T-helper 1 cell treated with Interleukin-12 subunit alpha and Interleukin-12 subunit beta and Interleukin-4 antibody, amounts not matched to agents 30 μg/mL and 1 μg/mL, for 36 hours (primary cell): ENCODE measurements around the gene SLC25A13.
"Not testable (repeated sequence)": the region's sequence is repeated elsewhere in the genome, so short reads cannot be mapped to it uniquely, and the experiment has no call there.

ENCODE experiments used
- H3K27ac Mint-ChIP-seq: one replicate; pipeline ENCODE4 v1.8.0; 2021; ENCODE audit warnings: mild to moderate bottlenecking, mixed read lengths
- H3K27me3 Mint-ChIP-seq: one replicate; pipeline ENCODE4 v1.8.0; 2021; ENCODE audit warnings: low read depth, mixed read lengths
- H3K36me3 Mint-ChIP-seq: one replicate; pipeline ENCODE4 v1.8.0; 2021; ENCODE audit warnings: low read depth, mixed read lengths
- H3K4me1 Mint-ChIP-seq: one replicate; pipeline ENCODE4 v1.8.0; 2021; ENCODE audit warnings: low read depth, mixed read lengths
- H3K4me3 Mint-ChIP-seq: one replicate; pipeline ENCODE4 v1.8.0; 2021; ENCODE audit warnings: mild to moderate bottlenecking, moderate library complexity, mixed read lengths
- H3K9me3 Mint-ChIP-seq: one replicate; pipeline ENCODE4 v1.8.0; 2021; ENCODE audit warnings: mixed read lengths

SLC25A13 gene

DNA sequence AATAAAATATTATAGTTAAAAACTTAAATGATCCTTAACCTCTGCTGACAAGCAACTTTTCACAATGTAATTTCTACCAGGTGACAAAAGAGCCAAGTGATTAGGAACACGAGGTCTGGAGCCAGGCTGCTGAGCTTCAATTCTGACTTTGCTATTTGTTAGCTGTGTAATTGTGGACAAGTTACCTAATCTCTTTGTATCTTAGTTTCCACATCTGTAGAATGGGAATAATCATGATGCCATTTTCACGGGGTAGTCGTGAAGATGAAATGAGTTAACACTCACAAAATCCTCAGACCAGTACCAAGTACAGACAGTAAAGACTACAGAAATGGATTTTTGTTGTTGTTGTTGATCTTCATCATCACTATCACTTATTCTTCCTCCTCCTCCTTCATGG lies 144.5 kb downstream of the SLC25A13 start:
- Mint-ChIP-seq H3K9me3 (no peaks in the 10 kb centered on the region), H3K27me3 (no peaks in the 10 kb centered on the region), H3K36me3 (peaks cover 2% of the 10 kb centered on the region), H3K4me1 (no peaks in the 10 kb centered on the region), H3K27ac (no peak overlapping the region), H3K4me3 (no peak overlapping the region)

DNA sequence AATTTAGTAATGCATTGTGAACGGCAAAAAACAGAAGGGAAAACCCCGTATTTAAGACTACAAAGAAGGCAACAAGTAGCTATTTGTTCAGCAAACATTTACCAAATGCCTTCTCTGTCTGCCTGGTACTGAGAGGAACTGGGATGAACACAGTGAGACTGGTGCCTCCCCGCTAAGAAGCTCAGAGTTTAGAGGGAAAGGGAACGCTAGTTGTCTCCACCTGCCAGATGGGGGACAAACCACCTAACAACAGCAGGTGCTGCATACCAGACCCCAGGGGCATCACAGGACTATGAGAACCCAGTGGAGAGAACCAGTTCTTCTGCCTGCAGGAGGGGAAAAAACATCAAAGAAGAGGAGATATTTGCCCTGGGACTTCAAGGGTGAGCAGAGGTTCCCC lies 147.1 kb downstream of the SLC25A13 start:
- no peak overlapping the region for H3K27ac Mint-ChIP-seq
- H3K9me3 Mint-ChIP-seq: no peaks in the 10 kb centered on the region
- no peaks in the 10 kb centered on the region for H3K27me3 Mint-ChIP-seq
- no peaks in the 10 kb centered on the region for H3K4me1 Mint-ChIP-seq
- H3K36me3 Mint-ChIP-seq: peaks cover 2% of the 10 kb centered on the region
- H3K4me3 Mint-ChIP-seq: no peak overlapping the region

GRCh38 chr7:96173781-96174180 lies 148.1 kb downstream of the SLC25A13 start:
- Mint-ChIP-seq H3K4me3 (no peak overlapping the region), H3K36me3 (peaks cover 2% of the 10 kb centered on the region), H3K4me1 (no peaks in the 10 kb centered on the region), H3K9me3 (no peaks in the 10 kb centered on the region), H3K27me3 (no peaks in the 10 kb centered on the region), H3K27ac (no peak overlapping the region)

DNA sequence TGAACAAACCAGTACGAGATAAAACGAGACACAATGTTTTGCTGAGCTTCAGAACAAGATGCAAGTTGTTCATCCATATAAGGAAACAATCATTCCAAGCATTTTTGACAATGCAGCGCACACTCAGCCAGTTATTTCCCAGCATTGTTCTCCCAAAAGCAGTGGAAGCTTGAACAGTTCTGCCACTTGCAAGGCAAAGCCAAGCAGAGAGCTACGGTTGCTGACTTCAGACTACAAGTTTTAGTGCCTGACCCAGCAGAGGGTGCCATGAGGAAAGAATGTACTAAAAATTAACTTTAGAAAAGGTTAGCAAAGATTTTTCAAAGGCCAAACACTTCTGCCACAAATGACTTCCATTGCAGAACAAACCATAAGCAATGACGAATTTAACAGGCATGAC lies 152.5 kb downstream of the SLC25A13 start:
- H3K27ac Mint-ChIP-seq: no peak overlapping the region
- H3K27me3 Mint-ChIP-seq: no peaks in the 10 kb centered on the region
- peaks cover 5% of the 10 kb centered on the region for H3K36me3 Mint-ChIP-seq
- no peaks in the 10 kb centered on the region for H3K9me3 Mint-ChIP-seq
- H3K4me3 Mint-ChIP-seq: no peak overlapping the region
- H3K4me1 Mint-ChIP-seq: no peaks in the 10 kb centered on the region

GRCh38 chr7:96167424-96167823 lies 154.5 kb downstream of the SLC25A13 start:
- Mint-ChIP-seq H3K9me3 (no peaks in the 10 kb centered on the region), H3K36me3 (peaks cover 5% of the 10 kb centered on the region), H3K27me3 (no peaks in the 10 kb centered on the region), H3K4me1 (no peaks in the 10 kb centered on the region), H3K27ac (no peak overlapping the region), H3K4me3 (no peak overlapping the region)

DNA sequence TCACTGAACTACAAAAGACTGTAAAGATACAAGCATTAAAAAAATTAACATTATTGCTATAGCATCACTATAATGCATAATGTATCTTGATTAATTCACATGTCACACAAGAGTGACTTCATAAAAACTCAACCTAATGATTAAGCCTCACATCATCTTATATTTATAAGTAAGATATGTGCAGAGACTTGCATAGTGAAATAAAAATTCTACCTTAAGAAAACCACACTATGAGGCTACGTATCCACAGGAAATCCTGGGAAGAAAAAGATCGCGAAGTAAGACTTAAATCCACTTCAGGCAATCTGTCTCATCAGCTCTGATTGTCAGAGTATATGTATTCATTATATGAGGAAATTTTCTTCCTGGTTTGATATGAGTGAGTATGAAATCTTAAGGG lies 160.0 kb downstream of the SLC25A13 start:
- Mint-ChIP-seq H3K27me3 (no peaks in the 10 kb centered on the region), H3K36me3 (peaks cover 4% of the 10 kb centered on the region), H3K4me1 (no peaks in the 10 kb centered on the region), H3K9me3 (no peaks in the 10 kb centered on the region), H3K4me3 (no peak overlapping the region), H3K27ac (no peak overlapping the region)

DNA sequence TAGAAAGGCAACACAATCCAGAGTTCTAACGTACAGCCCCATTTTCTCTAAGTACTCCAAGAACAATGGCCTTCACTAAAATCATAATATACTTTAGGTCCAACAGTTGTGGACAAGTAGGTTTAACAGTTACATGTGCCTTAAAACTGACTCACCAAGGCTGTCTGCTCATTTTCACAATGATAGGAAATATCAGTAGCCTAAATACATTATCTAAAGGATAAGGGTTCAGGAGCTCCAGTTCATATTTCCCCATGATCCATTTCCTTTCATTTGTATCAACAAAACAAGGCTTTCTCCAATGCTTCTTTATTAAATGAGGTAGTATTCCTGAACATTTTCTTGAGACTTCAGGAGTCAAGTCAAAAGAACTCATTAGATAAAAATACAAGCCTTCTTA lies 164.0 kb downstream of the SLC25A13 start:
- Mint-ChIP-seq H3K27me3 (no peaks in the 10 kb centered on the region), H3K4me3 (no peak overlapping the region), H3K36me3 (peaks cover 2% of the 10 kb centered on the region), H3K4me1 (no peaks in the 10 kb centered on the region), H3K9me3 (no peaks in the 10 kb centered on the region), H3K27ac (no peak overlapping the region)

DNA sequence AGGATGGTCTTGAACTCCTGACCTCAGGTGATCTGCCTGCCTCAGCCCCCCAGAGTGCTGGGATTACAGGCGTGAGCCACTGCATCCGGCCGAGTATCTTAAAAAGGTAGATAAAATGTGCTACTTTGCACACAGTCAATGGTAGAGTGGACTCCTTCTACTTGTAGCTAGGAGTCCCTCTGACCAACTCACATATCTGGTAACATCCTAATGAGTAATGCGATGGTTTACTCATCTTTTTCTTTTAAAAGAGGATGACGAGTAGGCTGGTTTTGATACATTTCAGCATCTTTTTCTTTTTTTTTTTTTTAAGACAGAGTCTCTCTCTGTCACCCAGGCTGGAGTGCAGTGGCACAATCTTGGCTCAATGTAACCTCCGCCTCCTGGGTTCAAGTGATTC lies 167.4 kb downstream of the SLC25A13 start:
- not testable (repeated sequence) for H3K27ac Mint-ChIP-seq, H3K36me3 Mint-ChIP-seq, H3K27me3 Mint-ChIP-seq, H3K4me3 Mint-ChIP-seq, H3K9me3 Mint-ChIP-seq, H3K4me1 Mint-ChIP-seq

GRCh38 chr7:96152706-96153105 lies 169.2 kb downstream of the SLC25A13 start:
- H3K4me1 Mint-ChIP-seq: no peaks in the 10 kb centered on the region
- no peaks in the 10 kb centered on the region for H3K27me3 Mint-ChIP-seq

GRCh38 chr7:96151889-96152288 lies 170.0 kb downstream of the SLC25A13 start:
- Mint-ChIP-seq H3K4me3 (no peak overlapping the region), H3K9me3 (no peaks in the 10 kb centered on the region), H3K27ac (no peak overlapping the region), H3K4me1 (no peaks in the 10 kb centered on the region), H3K27me3 (no peaks in the 10 kb centered on the region), H3K36me3 (peaks cover 1% of the 10 kb centered on the region)

More at GRCh38 chr7:96152706-96153105, 169.2 kb downstream of the SLC25A13 start:
- Mint-ChIP-seq H3K4me3 (no peak overlapping the region), H3K36me3 (peaks cover 1% of the 10 kb centered on the region), H3K27ac (no peak overlapping the region), H3K9me3 (no peaks in the 10 kb centered on the region)

DNA sequence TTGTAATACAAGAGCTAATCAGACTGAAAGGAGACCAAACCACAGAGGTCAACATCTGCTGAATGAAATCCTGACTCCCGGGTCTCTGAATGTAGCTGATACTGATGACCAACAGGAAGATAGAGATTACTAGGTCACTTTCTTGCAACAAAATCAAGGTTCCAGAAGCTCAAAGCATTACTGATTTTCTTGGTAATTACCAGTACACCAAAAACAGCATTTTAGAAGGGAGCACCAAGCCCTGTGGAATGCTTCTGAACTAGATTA lies 177.7 kb downstream of the SLC25A13 start:
- Mint-ChIP-seq H3K4me3 (no peak overlapping the region), H3K36me3 (peaks cover 6% of the 10 kb centered on the region), H3K27me3 (no peaks in the 10 kb centered on the region), H3K27ac (no peak overlapping the region), H3K9me3 (no peaks in the 10 kb centered on the region), H3K4me1 (no peaks in the 10 kb centered on the region)

- Mint-ChIP-seq H3K27ac (no peak overlapping the region), H3K9me3 (no peaks in the 10 kb centered on the region), H3K27me3 (no peaks in the 10 kb centered on the region), H3K4me3 (no peak overlapping the region), H3K36me3 (peaks cover 6% of the 10 kb centered on the region), H3K4me1 (no peaks in the 10 kb centered on the region)
These were observed 178.2 kb downstream of the SLC25A13 start for GRCh38 chr7:96143495-96144259.

DNA sequence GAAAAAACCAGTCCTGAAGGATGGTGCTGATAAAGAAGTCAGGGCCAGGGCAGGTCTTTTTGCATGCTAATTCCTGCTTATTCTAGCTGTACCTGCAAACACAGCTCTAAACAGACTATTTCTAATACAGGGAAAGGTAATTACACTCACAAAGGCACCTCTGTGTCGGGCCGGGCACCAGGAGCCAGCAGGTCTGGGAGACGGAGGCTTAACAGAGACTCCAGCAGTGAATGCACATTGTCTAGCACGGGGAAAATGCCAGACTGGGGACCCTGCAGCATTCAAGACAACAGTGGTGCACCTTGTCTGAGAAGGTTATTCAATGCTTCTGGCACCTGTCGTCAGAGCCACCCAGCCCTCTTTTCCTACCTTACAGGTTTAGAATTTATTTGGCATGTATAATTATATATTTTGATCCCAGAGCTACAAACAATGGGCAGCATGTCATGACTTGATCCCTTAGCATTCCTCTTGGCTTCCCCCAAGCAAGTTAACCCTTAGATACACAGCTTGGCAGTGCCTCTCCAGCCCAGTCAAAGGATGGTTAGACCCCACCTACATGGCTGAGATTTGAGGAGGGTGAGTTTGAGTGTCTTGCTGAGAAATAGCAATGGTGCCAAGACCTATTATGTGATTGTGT lies 185.2 kb downstream of the SLC25A13 start:
- Mint-ChIP-seq H3K36me3 (peaks cover 5% of the 10 kb centered on the region), H3K9me3 (no peaks in the 10 kb centered on the region), H3K4me1 (no peaks in the 10 kb centered on the region), H3K27ac (no peak overlapping the region), H3K27me3 (no peaks in the 10 kb centered on the region), H3K4me3 (no peak overlapping the region)

- Mint-ChIP-seq H3K4me1 (no peaks in the 10 kb centered on the region), H3K4me3 (no peak overlapping the region), H3K27me3 (no peaks in the 10 kb centered on the region), H3K27ac (no peak overlapping the region), H3K36me3 (peaks cover 3% of the 10 kb centered on the region), H3K9me3 (no peaks in the 10 kb centered on the region)
These were observed 186.7 kb downstream of the SLC25A13 start for GRCh38 chr7:96135241-96135640.

DNA sequence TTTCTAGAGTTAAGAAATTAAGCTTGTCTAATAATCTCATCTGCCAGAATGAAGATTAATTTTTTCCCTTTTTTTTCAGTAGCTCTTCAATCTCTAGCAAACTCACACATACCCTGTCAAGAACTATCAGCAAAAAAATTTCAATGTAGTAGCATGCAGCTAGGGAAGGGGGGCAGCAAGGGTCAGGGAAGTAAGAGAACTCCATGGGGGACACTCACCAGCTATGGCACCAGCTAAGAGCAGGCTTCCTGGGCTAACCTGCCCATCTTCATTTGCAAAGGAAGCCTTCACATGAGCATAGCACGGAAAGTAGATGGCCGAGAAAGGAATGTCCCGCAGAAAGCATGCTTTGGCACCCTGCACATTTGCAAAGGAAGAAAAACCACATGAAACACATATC lies 190.4 kb downstream of the SLC25A13 start:
- Mint-ChIP-seq H3K9me3 (no peaks in the 10 kb centered on the region), H3K4me3 (no peak overlapping the region), H3K36me3 (peaks cover 1% of the 10 kb centered on the region), H3K4me1 (no peaks in the 10 kb centered on the region), H3K27ac (no peak overlapping the region), H3K27me3 (no peaks in the 10 kb centered on the region)
